ENCODE measurements around the gene ZNF557. TPM values are rescaled to one million over a fixed set of nuclear protein-coding genes. Genes with fewer than 3 reads are reported as not detected.

The ZNF557 gene
- polyA plus RNA-seq, 1 experiment = 3.1 TPM

DNA sequence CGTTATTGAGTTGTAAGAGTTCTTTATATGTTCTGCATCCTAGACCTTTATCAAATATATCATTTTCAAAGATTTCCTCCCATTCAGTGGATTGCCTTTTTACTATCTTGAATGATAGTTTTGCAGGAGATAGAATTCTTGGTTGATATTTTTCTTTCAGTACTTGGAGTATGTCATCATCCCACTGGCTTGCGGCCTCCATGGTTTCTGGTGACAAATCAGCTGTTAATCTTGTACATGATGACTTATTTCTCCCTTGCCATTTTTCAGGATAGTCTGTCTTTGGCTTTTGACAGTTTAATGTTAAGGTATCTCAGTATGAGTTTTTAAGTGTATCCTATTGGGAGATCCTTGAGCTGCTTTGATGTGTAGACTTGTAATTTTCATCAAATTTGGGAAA, 8.5 kb downstream of the ZNF557 start:
- H3K36me3 ChIP-seq (ENCODE audit: control insufficient read depth, insufficient read depth, low read length) = peaks cover 43% of the 10 kb centered on the region
- TF ChIP-seq, protein P1, sequence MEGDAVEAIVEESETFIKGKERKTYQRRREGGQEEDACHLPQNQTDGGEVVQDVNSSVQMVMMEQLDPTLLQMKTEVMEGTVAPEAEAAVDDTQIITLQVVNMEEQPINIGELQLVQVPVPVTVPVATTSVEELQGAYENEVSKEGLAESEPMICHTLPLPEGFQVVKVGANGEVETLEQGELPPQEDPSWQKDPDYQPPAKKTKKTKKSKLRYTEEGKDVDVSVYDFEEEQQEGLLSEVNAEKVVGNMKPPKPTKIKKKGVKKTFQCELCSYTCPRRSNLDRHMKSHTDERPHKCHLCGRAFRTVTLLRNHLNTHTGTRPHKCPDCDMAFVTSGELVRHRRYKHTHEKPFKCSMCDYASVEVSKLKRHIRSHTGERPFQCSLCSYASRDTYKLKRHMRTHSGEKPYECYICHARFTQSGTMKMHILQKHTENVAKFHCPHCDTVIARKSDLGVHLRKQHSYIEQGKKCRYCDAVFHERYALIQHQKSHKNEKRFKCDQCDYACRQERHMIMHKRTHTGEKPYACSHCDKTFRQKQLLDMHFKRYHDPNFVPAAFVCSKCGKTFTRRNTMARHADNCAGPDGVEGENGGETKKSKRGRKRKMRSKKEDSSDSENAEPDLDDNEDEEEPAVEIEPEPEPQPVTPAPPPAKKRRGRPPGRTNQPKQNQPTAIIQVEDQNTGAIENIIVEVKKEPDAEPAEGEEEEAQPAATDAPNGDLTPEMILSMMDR (IDR thresholded peaks at IDR 0.05; ENCODE audit: insufficient read depth, low read depth, low read length) = no peak
- H3K4me3 ChIP-seq (ENCODE audit: low read depth, low read length) = no peak overlapping the region
- no peaks in the 10 kb centered on the region for H3K27me3 ChIP-seq (ENCODE audit: control insufficient read depth, insufficient read depth, low read length)
- ChIA-PET CTCF (interaction anchor here (0.6 kb wide), 1 partner anchor 334 kb away, joined by 3 read pairs; no protein-coding TSS in a partner anchor), POLR2A (no interaction called here)
- DNase-seq (ENCODE audit: low read depth) = no peak

DNA sequence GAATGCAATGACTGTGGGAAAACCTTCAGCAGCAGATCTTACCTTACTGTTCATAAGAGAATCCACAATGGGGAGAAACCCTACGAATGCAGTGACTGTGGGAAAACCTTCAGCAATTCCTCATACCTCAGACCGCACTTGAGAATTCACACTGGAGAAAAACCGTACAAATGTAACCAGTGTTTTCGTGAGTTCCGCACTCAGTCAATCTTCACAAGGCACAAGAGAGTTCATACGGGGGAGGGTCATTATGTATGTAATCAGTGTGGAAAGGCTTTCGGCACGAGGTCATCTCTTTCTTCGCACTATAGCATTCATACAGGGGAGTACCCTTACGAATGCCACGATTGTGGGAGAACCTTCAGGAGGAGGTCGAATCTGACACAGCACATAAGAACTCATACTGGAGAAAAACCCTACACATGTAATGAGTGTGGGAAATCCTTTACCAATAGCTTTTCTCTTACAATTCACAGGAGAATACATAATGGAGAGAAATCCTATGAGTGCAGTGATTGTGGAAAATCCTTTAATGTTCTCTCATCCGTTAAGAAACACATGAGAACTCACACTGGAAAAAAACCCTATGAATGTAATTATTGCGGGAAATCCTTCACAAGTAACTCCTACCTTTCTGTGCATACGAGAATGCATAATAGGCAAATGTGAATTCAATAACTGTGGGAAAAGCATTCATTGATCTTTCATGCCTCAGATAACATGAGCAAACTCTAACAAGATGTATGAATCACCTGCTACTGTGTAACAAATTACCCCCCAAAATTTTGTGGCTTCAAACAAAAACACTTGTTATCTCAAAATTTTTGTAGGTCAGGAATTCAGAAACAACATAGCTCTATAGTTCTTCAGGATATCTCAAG, 13.8 kb downstream of the ZNF557 start:
- POLR2A ChIA-PET = no interaction called here
- no peak for DNase-seq (ENCODE audit: low read depth)
- CTCF ChIA-PET = no interaction called here
- no peak overlapping the region for H3K4me3 ChIP-seq (ENCODE audit: low read depth, low read length)
- no peaks in the 10 kb centered on the region for H3K27me3 ChIP-seq (ENCODE audit: control insufficient read depth, insufficient read depth, low read length)
- peaks cover 30% of the 10 kb centered on the region for H3K36me3 ChIP-seq (ENCODE audit: control insufficient read depth, insufficient read depth, low read length)
- TF ChIP-seq, protein P1 (IDR thresholded peaks at IDR 0.05; ENCODE audit: insufficient read depth, low read depth, low read length) = no peak

DNA sequence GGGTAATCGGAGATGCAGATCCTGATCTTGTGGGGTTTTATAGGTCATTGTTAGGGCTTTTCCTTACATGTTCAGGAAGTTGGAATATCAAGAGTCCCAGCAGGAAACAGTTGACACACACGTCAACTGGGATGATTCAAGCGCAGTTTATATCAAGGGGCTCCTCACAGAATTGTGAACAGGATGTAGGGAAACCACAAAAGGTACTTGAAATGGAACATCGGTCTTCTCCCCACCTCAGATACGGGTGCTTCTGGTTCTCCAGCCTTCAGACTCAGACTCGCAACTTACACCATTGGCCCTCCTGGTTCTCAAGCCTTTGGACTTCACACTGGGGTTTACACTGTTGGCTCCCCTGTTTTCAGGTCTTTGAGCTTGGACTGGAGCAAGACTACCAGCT, 19.5 kb downstream of the ZNF557 start:
- H3K4me3 ChIP-seq (ENCODE audit: low read depth, low read length) = no peak overlapping the region
- POLR2A ChIA-PET = no interaction called here
- H3K27me3 ChIP-seq (ENCODE audit: control insufficient read depth, insufficient read depth, low read length) = no peaks in the 10 kb centered on the region
- no peak for DNase-seq (ENCODE audit: low read depth)
- TF ChIP-seq, protein P1 (IDR thresholded peaks at IDR 0.05; ENCODE audit: insufficient read depth, low read depth, low read length) = no peak
- CTCF ChIA-PET = no interaction called here
- peaks cover 3% of the 10 kb centered on the region for H3K36me3 ChIP-seq (ENCODE audit: control insufficient read depth, insufficient read depth, low read length)

DNA sequence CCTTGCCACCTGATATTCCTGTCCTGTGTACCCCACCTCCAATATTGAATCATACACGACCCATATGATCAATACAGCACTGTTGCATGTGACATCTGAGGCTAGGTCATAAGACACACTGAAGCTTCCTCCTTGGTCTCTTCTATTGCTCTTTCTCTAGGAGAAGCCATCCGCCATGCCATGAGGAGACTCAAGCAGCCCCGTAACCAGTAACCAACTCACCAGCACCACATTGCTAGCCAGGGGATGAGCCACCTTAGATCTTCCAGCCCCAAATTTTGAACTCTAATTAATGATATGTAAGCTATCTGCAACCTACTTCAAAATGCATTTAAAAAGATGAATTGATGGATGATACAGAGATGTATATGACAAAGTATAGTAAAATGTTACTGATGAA, 28.6 kb downstream of the ZNF557 start:
- TF ChIP-seq, protein P1 (IDR thresholded peaks at IDR 0.05; ENCODE audit: insufficient read depth, low read depth, low read length) = no peak
- no peaks in the 10 kb centered on the region for H3K27me3 ChIP-seq (ENCODE audit: control insufficient read depth, insufficient read depth, low read length)
- no peak for DNase-seq (ENCODE audit: low read depth)
- ChIA-PET CTCF (interaction anchor here (0.7 kb wide), 1 partner anchor 232 kb away, joined by 3 read pairs; no protein-coding TSS in a partner anchor), POLR2A (no interaction called here)
- peak overlapping the region; percentile 91; the same call in 1 of the 2 replicates for H3K4me3 ChIP-seq (ENCODE audit: low read depth, low read length)
- no peaks in the 10 kb centered on the region for H3K36me3 ChIP-seq (ENCODE audit: control insufficient read depth, insufficient read depth, low read length)

DNA sequence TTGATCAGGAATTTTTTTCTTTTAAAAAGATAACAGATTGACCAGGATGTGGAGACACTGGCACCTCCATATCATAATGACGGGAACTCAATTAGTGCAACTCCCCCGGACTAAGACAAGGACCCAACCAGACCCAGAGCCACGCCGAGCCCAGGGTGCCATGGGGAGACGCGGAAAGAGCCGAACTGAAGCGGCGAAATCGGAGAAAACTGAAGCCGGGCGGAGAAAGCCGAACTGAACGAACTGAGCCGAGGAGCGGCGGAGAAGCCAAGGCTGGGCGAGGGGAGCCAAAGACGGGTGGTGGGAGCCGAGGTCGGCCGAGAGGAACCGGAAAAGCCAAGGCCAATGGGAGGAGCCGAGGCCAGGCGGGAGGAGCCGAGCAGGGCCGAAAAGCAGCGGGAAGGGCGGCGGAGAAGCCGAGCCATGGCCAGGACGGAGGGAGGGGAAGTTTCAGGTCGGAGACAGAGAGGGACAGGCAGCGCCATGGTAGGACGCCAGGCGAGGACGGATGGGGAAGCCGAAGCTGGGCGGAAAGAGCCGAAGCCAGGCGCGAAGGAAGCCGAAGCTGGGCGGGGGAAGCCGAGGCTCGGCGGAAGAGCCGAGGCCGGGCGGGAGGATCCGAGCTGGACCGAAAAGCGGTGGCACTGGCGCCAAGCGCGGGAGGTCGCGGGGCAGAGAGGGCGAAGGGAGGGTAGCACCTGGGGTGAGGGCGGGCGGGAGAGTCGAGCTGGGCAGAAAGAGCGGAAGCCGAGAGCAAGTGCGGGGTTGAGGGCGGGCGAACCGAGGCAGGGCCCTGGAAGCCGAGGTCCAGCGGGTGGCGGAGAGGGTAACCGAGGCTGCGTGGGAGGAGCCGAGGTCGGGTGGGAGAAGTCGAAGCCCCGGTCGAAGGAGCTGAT, 29.4 kb downstream of the ZNF557 start:
- POLR2A ChIA-PET = interaction anchor here (0.7 to 0.9 kb wide), 3 partner anchors 30 to 726 kb away, joined by 3 read pairs; no protein-coding TSS in a partner anchor
- CTCF ChIA-PET = interaction anchor here (0.7 to 5.9 kb wide), 10 partner anchors 11 to 582 kb away, joined by 3 to 83 read pairs (median 3); partner anchors contain the start of gene TRAPPC5
- Histone ChIP-seq H3K36me3 (ENCODE audit: control insufficient read depth, insufficient read depth, low read length) (no peaks in the 10 kb centered on the region), H3K4me3 (ENCODE audit: low read depth, low read length) (peak overlapping the region; percentile 91), H3K27me3 (ENCODE audit: control insufficient read depth, insufficient read depth, low read length) (no peaks in the 10 kb centered on the region)
- peak; percentile 63 for DNase-seq (ENCODE audit: low read depth)
- TF ChIP-seq, protein P1 (IDR thresholded peaks at IDR 0.05; ENCODE audit: insufficient read depth, low read depth, low read length) = no peak
